Mucosa of descending colon (tissue), 3 donors: ENCODE measurements around the gene NUDT15. TPM values are rescaled to one million over a fixed set of nuclear protein-coding genes. Genes with fewer than 3 reads are reported as not detected.

Experiments
- ATAC-seq: fragments of 200-7000 bp; cut with Tn5 transposase; one replicate; pipeline ENCODE4 v1.9.1; 2020; ENCODE audit warnings: mild to moderate bottlenecking, moderate library complexity
- DNase-seq, 3 donors: peaks; one replicate each; pipeline ENCODE4 v3.0.0-alpha.2; 2020
- H3K36me3 ChIP-seq: fragments of 200-600 bp; one replicate; pipeline ENCODE4 v1.8.0; 2021; ENCODE audit warnings: low read depth, mild to moderate bottlenecking
- H3K4me1 ChIP-seq: fragments of 200-600 bp; one replicate; pipeline ENCODE4 v1.8.0; 2021; ENCODE audit warnings: low read depth, mild to moderate bottlenecking
- H3K4me3 ChIP-seq: fragments of 200-600 bp; one replicate; pipeline ENCODE4 v1.8.0; 2021; ENCODE audit warnings: mild to moderate bottlenecking
- H3K9me3 ChIP-seq: fragments of 200-600 bp; one replicate; pipeline ENCODE4 v1.8.0; 2021; ENCODE audit warnings: mild to moderate bottlenecking
- CTCF ChIP-seq: fragments of 200-600 bp; IDR thresholded peaks from one replicate; pipeline ENCODE4 v1.8.0; 2022; ENCODE audit warnings: antibody characterized with exemption, mild to moderate bottlenecking
- intact Hi-C, 2 donors: fragments of 100-400 bp; cut with DNase I in 1 of 2; cut with micrococcal nuclease in 1 of 2; formaldehyde crosslinking; loops; one replicate each; pipeline versions ENCODE4 v1.11.0 to v1.11.1; 2022; cut with DNase I, micrococcal nuclease
- total RNA-seq, 3 donors: library from RNA; stranded (reverse); fragmentation: NEBNext Ultra II Directional in 2 of 3; extraction: Animal tissue kit (Norgen Biotek cat#: 25700) in 2 of 3; gene quantifications; one replicate each; pipeline versions ENCODE4 v1.2.1 to v1.2.4, GENCODE V29; 2021 to 2023
- donor health status: DM: no; HTN: no; CAD: no; lungs with moderate emphysema.
- donor health status: DM: no; HTN: no; CAD: no.
- donor health status: DM: no; HTN: yes; CAD: no.

Gene NUDT15
- total RNA-seq, 3 donors from 2014 or later = 17.9 to 25.4 (median 21.6) TPM

GRCh38 chr13:48072304-48072703 is 34.8 kb downstream of the NUDT15 start:
- peaks cover 50% of the 10 kb centered on the region for H3K9me3 ChIP-seq
- DNase-seq (no peak), ATAC-seq (no peak)
- no peaks in the 10 kb centered on the region for H3K4me1 ChIP-seq
- TF ChIP-seq CTCF = no peak
- H3K4me3 ChIP-seq = no peak overlapping the region
- peaks cover 10% of the 10 kb centered on the region for H3K36me3 ChIP-seq
- intact Hi-C loops = no loop called here

DNA sequence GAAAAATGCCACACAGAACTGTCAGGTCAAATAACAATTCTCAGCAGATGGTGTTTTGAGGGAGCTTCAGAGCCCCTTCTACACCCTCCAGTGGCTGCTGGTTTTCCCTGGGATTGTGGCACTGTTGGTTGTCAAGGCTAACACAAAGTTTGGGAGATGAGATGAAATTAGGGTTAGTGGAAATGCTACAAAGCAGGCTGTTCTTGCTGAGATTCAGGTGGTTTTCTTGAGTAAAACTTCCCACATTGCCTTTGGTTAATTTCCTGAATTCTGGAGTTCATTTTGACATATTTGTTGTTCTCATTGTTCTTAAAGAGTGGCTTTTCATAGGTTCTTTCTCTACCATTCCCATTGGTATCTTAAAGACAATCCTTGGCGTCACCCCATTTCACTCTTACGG is 35.3 kb downstream of the NUDT15 start:
- H3K4me3 ChIP-seq = no peak overlapping the region
- ATAC-seq = no peak
- peaks cover 10% of the 10 kb centered on the region for H3K36me3 ChIP-seq
- no peak for TF ChIP-seq CTCF
- peaks cover 49% of the 10 kb centered on the region for H3K9me3 ChIP-seq
- no peak for DNase-seq
- intact Hi-C loops = no loop called here
- H3K4me1 ChIP-seq = no peaks in the 10 kb centered on the region

DNA sequence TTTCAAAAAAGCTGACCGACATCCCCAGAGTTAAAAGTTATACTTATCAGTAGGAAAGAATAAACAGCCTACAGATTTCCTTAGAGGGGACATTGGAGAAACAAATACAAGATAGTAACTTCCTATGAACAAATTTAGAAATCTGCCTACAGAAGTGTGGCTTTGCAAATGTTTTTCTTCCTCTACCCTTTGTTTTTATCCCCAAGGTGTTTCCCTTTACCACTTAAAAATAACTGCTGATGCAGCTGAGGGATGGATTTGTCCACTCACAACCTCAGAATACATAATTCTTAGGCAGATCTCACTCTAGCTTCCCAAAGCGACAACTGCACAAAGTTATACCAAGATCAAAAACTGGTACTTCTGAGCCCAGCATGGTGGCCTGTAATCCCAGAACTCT is 36.5 kb downstream of the NUDT15 start:
- H3K4me1 ChIP-seq = no peaks in the 10 kb centered on the region
- DNase-seq = no peak
- H3K4me3 ChIP-seq = no peak overlapping the region
- ATAC-seq = no peak
- TF ChIP-seq CTCF = no peak
- peaks cover 10% of the 10 kb centered on the region for H3K36me3 ChIP-seq
- peaks cover 37% of the 10 kb centered on the region for H3K9me3 ChIP-seq
- intact Hi-C loops = no loop called here

- ATAC-seq (peak; percentile 76), DNase-seq (peak in 1 of 3 donors; percentile 6)
- no peaks in the 10 kb centered on the region for H3K4me1 ChIP-seq
- intact Hi-C loops = no loop called here
- no peak overlapping the region for H3K4me3 ChIP-seq
- TF ChIP-seq CTCF = no peak
- peaks cover 23% of the 10 kb centered on the region for H3K36me3 ChIP-seq
- H3K9me3 ChIP-seq = no peaks in the 10 kb centered on the region
Observed at GRCh38 chr13:48078251-48078656, 40.7 kb downstream of the NUDT15 start.

GRCh38 chr13:48081739-48082138 is 44.2 kb downstream of the NUDT15 start:
- peaks cover 17% of the 10 kb centered on the region for H3K36me3 ChIP-seq
- TF ChIP-seq CTCF = no peak

DNA sequence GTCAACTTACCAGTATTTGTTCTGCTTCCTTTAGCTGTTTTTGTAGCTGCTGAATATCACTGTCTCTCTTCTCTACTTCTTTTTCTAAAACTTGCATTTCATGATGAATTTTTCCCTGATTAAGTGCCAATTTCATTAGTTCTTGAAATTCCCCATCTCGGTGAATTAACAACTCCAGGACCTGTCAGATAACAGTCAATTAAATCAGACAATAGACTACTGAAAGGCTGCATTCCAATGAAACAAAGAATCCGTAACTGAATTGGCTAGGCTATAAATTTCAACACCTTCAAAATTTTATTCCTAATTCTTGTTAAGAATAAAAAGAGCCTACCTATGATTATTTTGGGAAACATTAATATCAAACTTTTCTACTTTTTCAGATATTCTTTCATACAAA is 48.7 kb downstream of the NUDT15 start:
- Histone ChIP-seq H3K9me3 (no peaks in the 10 kb centered on the region), H3K36me3 (peaks cover 4% of the 10 kb centered on the region), H3K4me3 (no peak overlapping the region), H3K4me1 (no peaks in the 10 kb centered on the region)
- intact Hi-C loops = no loop called here
- DNase-seq (no peak), ATAC-seq (no peak)
- no peak for TF ChIP-seq CTCF

More at GRCh38 chr13:48081739-48082138, 44.2 kb downstream of the NUDT15 start:
- intact Hi-C loops = no loop called here
- DNase-seq (no peak), ATAC-seq (no peak)
- no peaks in the 10 kb centered on the region for H3K4me1 ChIP-seq
- no peak overlapping the region for H3K4me3 ChIP-seq
- H3K9me3 ChIP-seq = no peaks in the 10 kb centered on the region
